Measurements from ENCODE around the gene SLC36A2. TPM values are rescaled to one million over a fixed set of nuclear protein-coding genes. Genes with fewer than 3 reads are reported as not detected.
A peak's percentile ranks its signal among the peaks of the same experiment; 100 is the strongest.

SLC36A2 gene
- total and polyA plus RNA-seq, 4 donors = not detected

DNA sequence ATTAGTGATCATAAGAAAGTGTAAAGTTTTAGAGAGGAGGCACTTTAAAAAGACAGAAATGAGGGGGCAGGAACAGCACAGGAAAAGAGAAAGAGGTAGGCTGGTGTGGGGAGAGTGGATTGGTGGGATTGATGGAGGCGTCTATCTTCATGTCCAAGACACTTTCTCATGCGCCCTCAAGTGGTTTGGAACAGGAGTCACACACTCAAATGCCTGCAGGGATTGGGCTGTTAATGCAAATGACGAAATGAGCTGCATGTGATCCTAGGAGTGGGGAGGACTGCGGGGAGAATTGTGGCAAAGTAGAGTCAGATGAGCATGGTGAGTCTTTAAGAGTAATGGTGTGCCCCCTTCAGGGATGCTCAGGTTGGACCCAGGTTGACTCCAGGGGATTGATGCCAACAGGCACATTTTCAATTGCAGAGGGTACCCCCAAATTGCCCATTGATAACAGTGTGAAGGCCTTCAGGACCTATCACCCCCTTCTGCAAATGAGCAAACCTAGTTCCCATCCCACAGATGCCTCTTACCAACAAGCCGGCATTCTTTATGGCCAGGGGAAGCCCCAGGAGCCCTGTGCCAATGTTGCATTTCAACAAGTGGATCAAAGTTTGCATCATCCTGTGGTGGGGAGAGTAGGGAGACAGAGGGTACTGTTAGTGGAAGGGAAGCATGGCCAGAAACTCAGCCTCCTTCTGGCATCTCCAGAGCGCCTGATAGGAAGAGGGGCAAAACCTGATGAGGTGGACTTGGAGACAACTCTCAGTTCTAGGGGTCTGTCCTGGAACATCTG lies 49.1 kb downstream of the SLC36A2 start:
- Histone ChIP-seq H3K27ac (ENCODE audit: low read depth in 1 of 2, low read length in 2 of 2) (no peak overlapping the region), H3K4me1 (ENCODE audit: control insufficient read depth in 1 of 2, insufficient read depth in 2 of 2, low read length in 2 of 2) (no peaks in the 10 kb centered on the region), H3K9me3 (ENCODE audit: control insufficient read depth, low read length) (no peaks in the 10 kb centered on the region), H3K36me3 (ENCODE audit: control insufficient read depth in 1 of 2, insufficient read depth in 2 of 2, low read length in 1 of 2) (no peaks in the 10 kb centered on the region), H3K27me3 (ENCODE audit: control insufficient read depth in 1 of 2, insufficient read depth in 2 of 2, low read length in 1 of 2) (no peaks in the 10 kb centered on the region), H3K4me3 (ENCODE audit: low read length in 2 of 2) (no peak overlapping the region)
- 34 to 81% methylated on average over 6 of the region's 6 CpGs for WGBS, 2 donors
- intact Hi-C loops (cut with DNase I) = no loop called here
- ATAC-seq (ENCODE audit: low FRiP score) (peak; percentile 59), DNase-seq (no peak)

DNA sequence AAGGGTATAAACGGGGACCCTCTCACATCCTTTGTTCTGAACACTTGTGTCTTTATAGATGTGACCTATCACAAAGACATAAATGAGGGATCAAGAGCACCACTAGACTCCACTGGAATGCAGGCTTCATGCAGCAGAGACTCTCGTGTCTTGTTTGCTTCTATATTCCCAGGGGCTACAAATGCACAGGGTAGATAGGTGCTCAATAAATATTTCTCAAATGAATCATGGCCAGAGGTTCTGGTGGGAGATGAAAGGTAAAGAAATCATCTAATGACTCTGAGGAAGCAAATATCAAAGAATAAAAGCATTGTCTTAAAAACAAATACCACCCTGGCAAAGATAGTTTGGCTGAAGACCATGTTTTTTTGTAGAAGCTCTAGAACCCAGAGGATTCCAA lies 50.4 kb downstream of the SLC36A2 start:
- Histone ChIP-seq H3K4me3 (ENCODE audit: low read length in 2 of 2) (no peak overlapping the region), H3K27ac (ENCODE audit: low read depth in 1 of 2, low read length in 2 of 2) (no peak overlapping the region), H3K27me3 (ENCODE audit: control insufficient read depth in 1 of 2, insufficient read depth in 2 of 2, low read length in 1 of 2) (no peaks in the 10 kb centered on the region), H3K36me3 (ENCODE audit: control insufficient read depth in 1 of 2, insufficient read depth in 2 of 2, low read length in 1 of 2) (no peaks in the 10 kb centered on the region), H3K9me3 (ENCODE audit: control insufficient read depth, low read length) (no peaks in the 10 kb centered on the region), H3K4me1 (ENCODE audit: control insufficient read depth in 1 of 2, insufficient read depth in 2 of 2, low read length in 2 of 2) (no peaks in the 10 kb centered on the region)
- intact Hi-C loops (cut with DNase I) = no loop called here
- 56 to 69% methylated on average over 2 of the region's 2 CpGs for WGBS, 2 donors
- DNase-seq (no peak), ATAC-seq (ENCODE audit: low FRiP score) (no peak)

DNA sequence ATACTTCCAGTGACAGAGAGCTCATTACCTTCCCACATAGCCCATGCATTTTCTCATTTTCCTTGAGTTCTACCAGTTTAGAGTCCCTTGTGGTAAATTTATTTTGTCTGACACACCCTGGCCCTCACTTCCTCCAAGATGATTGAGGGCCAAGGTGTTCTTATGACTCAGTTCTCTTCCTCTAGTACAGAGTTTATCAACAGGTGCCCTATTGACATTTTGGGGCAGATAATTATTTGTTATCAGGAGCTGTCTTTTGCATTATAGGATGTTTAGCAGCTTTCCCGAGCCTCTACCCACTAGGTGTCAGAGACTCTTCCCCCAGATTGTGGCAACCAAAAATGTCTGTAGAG lies 50.9 kb downstream of the SLC36A2 start:
- intact Hi-C loops (cut with DNase I) = no loop called here
- ATAC-seq (ENCODE audit: low FRiP score) = no peak
- Histone ChIP-seq H3K4me1 (ENCODE audit: control insufficient read depth in 1 of 2, insufficient read depth in 2 of 2, low read length in 2 of 2) (no peaks in the 10 kb centered on the region), H3K36me3 (ENCODE audit: control insufficient read depth in 1 of 2, insufficient read depth in 2 of 2, low read length in 1 of 2) (no peaks in the 10 kb centered on the region), H3K27me3 (ENCODE audit: control insufficient read depth in 1 of 2, insufficient read depth in 2 of 2, low read length in 1 of 2) (no peaks in the 10 kb centered on the region), H3K27ac (ENCODE audit: low read depth in 1 of 2, low read length in 2 of 2) (no peak overlapping the region), H3K4me3 (ENCODE audit: low read length in 2 of 2) (no peak overlapping the region), H3K9me3 (ENCODE audit: control insufficient read depth, low read length) (no peaks in the 10 kb centered on the region)
- WGBS, 2 donors = 82 to 96% methylated on average over 1 of the region's 1 CpG
- DNase-seq = no peak

- intact Hi-C loops (cut with DNase I) = no loop called here
- Histone ChIP-seq H3K9me3 (ENCODE audit: control insufficient read depth, low read length) (no peaks in the 10 kb centered on the region), H3K27ac (ENCODE audit: low read depth in 1 of 2, low read length in 2 of 2) (no peak overlapping the region), H3K4me3 (ENCODE audit: low read length in 2 of 2) (no peak overlapping the region), H3K36me3 (ENCODE audit: control insufficient read depth in 1 of 2, insufficient read depth in 2 of 2, low read length in 1 of 2) (no peaks in the 10 kb centered on the region), H3K27me3 (ENCODE audit: control insufficient read depth in 1 of 2, insufficient read depth in 2 of 2, low read length in 1 of 2) (no peaks in the 10 kb centered on the region), H3K4me1 (ENCODE audit: control insufficient read depth in 1 of 2, insufficient read depth in 2 of 2, low read length in 2 of 2) (no peaks in the 10 kb centered on the region)
- 41 to 42% methylated on average over 7 of the region's 7 CpGs for WGBS, 2 donors
- ATAC-seq (ENCODE audit: low FRiP score) = peak; percentile 57
- no peak for DNase-seq
Measured at GRCh38 chr5:151295791-151296477, 51.4 kb downstream of the SLC36A2 start.

DNA sequence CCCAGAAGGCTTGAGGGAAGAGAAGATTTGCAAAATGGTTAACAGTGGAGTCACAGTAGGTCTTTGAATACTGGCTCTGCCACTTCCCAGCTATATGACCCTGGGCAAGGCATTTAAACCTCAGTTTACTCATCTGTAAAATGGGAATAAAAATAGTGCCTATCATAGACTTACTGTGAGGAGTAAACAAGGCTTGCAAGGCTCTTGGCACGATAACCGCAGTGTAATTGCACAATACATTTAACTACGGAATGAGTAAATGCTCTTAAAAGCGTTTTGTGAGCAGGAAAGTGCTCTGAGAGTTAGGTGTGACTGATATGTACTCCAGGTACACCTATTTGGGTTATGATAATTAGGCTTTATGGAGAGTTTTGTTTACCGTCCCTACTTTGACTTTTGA lies 52.2 kb downstream of the SLC36A2 start:
- Histone ChIP-seq H3K9me3 (ENCODE audit: control insufficient read depth, low read length) (no peaks in the 10 kb centered on the region), H3K4me1 (ENCODE audit: control insufficient read depth in 1 of 2, insufficient read depth in 2 of 2, low read length in 2 of 2) (no peaks in the 10 kb centered on the region), H3K4me3 (ENCODE audit: low read length in 2 of 2) (no peak overlapping the region), H3K27me3 (ENCODE audit: control insufficient read depth in 1 of 2, insufficient read depth in 2 of 2, low read length in 1 of 2) (no peaks in the 10 kb centered on the region), H3K27ac (ENCODE audit: low read depth in 1 of 2, low read length in 2 of 2) (no peak overlapping the region), H3K36me3 (ENCODE audit: control insufficient read depth in 1 of 2, insufficient read depth in 2 of 2, low read length in 1 of 2) (no peaks in the 10 kb centered on the region)
- intact Hi-C loops (cut with DNase I) = no loop called here
- whole genome bisulfite sequencing, 2 donors = 86% methylated on average over 5 of the region's 5 CpGs
- ATAC-seq (ENCODE audit: low FRiP score) (no peak), DNase-seq (no peak)

GRCh38 chr5:151293624-151294023 lies 53.7 kb downstream of the SLC36A2 start:
- intact Hi-C loops (cut with DNase I) = no loop called here
- 53 to 60% methylated on average over 4 of the region's 4 CpGs for WGBS, 2 donors
- no peaks in the 10 kb centered on the region for H3K4me1 ChIP-seq (ENCODE audit: control insufficient read depth in 1 of 2, insufficient read depth in 2 of 2, low read length in 2 of 2)
- no peak overlapping the region for H3K4me3 ChIP-seq (ENCODE audit: low read length in 2 of 2)
- H3K9me3 ChIP-seq (ENCODE audit: control insufficient read depth, low read length) = no peaks in the 10 kb centered on the region
- no peak overlapping the region for H3K27ac ChIP-seq (ENCODE audit: low read depth in 1 of 2, low read length in 2 of 2)
- H3K27me3 ChIP-seq (ENCODE audit: control insufficient read depth in 1 of 2, insufficient read depth in 2 of 2, low read length in 1 of 2) = no peaks in the 10 kb centered on the region
- DNase-seq (no peak), ATAC-seq (ENCODE audit: low FRiP score) (no peak)
- H3K36me3 ChIP-seq (ENCODE audit: control insufficient read depth in 1 of 2, insufficient read depth in 2 of 2, low read length in 1 of 2) = no peaks in the 10 kb centered on the region

GRCh38 chr5:151288180-151288579 lies 59.2 kb downstream of the SLC36A2 start:
- Histone ChIP-seq H3K36me3 (ENCODE audit: control insufficient read depth in 1 of 2, insufficient read depth in 2 of 2, low read length in 1 of 2) (no peaks in the 10 kb centered on the region), H3K27ac (ENCODE audit: low read depth in 1 of 2, low read length in 2 of 2) (no peak overlapping the region), H3K4me1 (ENCODE audit: control insufficient read depth in 1 of 2, insufficient read depth in 2 of 2, low read length in 2 of 2) (no peaks in the 10 kb centered on the region), H3K27me3 (ENCODE audit: control insufficient read depth in 1 of 2, insufficient read depth in 2 of 2, low read length in 1 of 2) (no peaks in the 10 kb centered on the region), H3K9me3 (ENCODE audit: control insufficient read depth, low read length) (no peaks in the 10 kb centered on the region), H3K4me3 (ENCODE audit: low read length in 2 of 2) (no peak overlapping the region)
- WGBS, 2 donors = 45 to 64% methylated on average over 2 of the region's 2 CpGs
- ATAC-seq (ENCODE audit: low FRiP score) (no peak), DNase-seq (no peak)
- intact Hi-C loops (cut with DNase I) = no loop called here

DNA sequence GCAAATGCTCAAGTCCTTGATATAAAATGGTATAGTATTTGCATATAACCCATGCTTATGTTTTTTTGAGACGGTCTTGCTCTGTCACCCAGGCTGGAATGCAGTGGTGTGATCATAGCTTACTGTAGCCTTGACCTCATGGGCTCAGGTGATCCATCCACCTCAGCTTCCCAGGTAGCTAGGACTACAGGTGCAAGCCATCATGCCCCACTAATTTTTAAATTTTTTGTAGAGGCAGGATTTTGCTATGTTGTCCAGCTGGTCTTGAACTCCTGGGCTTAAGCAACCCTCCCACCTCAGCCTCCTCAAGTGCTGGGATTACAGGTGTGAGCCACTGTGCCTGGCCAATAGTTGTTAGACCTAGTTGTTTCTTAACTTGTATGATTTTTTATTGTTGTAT lies 61.1 kb downstream of the SLC36A2 start:
- Histone ChIP-seq H3K36me3 (ENCODE audit: control insufficient read depth in 1 of 2, insufficient read depth in 2 of 2, low read length in 1 of 2) (no peaks in the 10 kb centered on the region), H3K4me1 (ENCODE audit: control insufficient read depth in 1 of 2, insufficient read depth in 2 of 2, low read length in 2 of 2) (no peaks in the 10 kb centered on the region), H3K27ac (ENCODE audit: low read depth in 1 of 2, low read length in 2 of 2) (no peak overlapping the region), H3K27me3 (ENCODE audit: control insufficient read depth in 1 of 2, insufficient read depth in 2 of 2, low read length in 1 of 2) (no peaks in the 10 kb centered on the region), H3K4me3 (ENCODE audit: low read length in 2 of 2) (no peak overlapping the region), H3K9me3 (ENCODE audit: control insufficient read depth, low read length) (no peaks in the 10 kb centered on the region)
- 81 to 86% methylated on average over 1 of the region's 1 CpG for WGBS, 2 donors
- intact Hi-C loops (cut with DNase I) = no loop called here
- no peak for DNase-seq
- no peak for ATAC-seq (ENCODE audit: low FRiP score)

GRCh38 chr5:151285683-151286082 lies 61.7 kb downstream of the SLC36A2 start:
- ATAC-seq (ENCODE audit: low FRiP score) = no peak
- Histone ChIP-seq H3K36me3 (ENCODE audit: control insufficient read depth in 1 of 2, insufficient read depth in 2 of 2, low read length in 1 of 2) (no peaks in the 10 kb centered on the region), H3K4me3 (ENCODE audit: low read length in 2 of 2) (no peak overlapping the region), H3K27ac (ENCODE audit: low read depth in 1 of 2, low read length in 2 of 2) (no peak overlapping the region), H3K4me1 (ENCODE audit: control insufficient read depth in 1 of 2, insufficient read depth in 2 of 2, low read length in 2 of 2) (no peaks in the 10 kb centered on the region), H3K9me3 (ENCODE audit: control insufficient read depth, low read length) (no peaks in the 10 kb centered on the region), H3K27me3 (ENCODE audit: control insufficient read depth in 1 of 2, insufficient read depth in 2 of 2, low read length in 1 of 2) (no peaks in the 10 kb centered on the region)
- WGBS, 2 donors = 34 to 52% methylated on average over 5 of the region's 5 CpGs
- no peak for DNase-seq
- intact Hi-C loops (cut with DNase I) = no loop called here

All from aorta (tissue), 5 donors.